HepG2 (cell line): ENCODE measurements around the gene HPCAL1. TPM values are rescaled to one million over a fixed set of nuclear protein-coding genes. Genes with fewer than 3 reads are reported as not detected.

Experiments
- CBX1 ChIP-seq: IDR thresholded peaks from one replicate; pipeline ENCODE4 v1.6.1; 2016; ENCODE audit warnings: antibody characterized with exemption, low read depth
- E2F2 ChIP-seq: sonication (generic); formaldehyde crosslinking; IDR thresholded peaks from 2 replicates; pipeline ENCODE4 v1.4.0; 2020; ENCODE audit warnings: missing genetic modification reagents, borderline replicate concordance
- ELF4 ChIP-seq: sonication (generic); formaldehyde crosslinking; IDR thresholded peaks from 2 replicates; pipeline ENCODE4 v1.5.0; 2020; ENCODE audit warnings: missing genetic modification reagents, mild to moderate bottlenecking, moderate library complexity, borderline replicate concordance
- HNF4A ChIP-seq: sonication (generic); formaldehyde crosslinking; IDR thresholded peaks from 2 replicates; pipeline ENCODE4 v1.4.0; 2020; ENCODE audit warnings: missing genetic modification reagents
- KDM5B ChIP-seq: sonication (generic); formaldehyde crosslinking; IDR thresholded peaks from 2 replicates; pipeline ENCODE4 v1.4.0; 2020; ENCODE audit warnings: missing genetic modification reagents, mild to moderate bottlenecking, borderline replicate concordance
- NFE2 ChIP-seq: sonication (generic); formaldehyde crosslinking; IDR thresholded peaks from 2 replicates; pipeline ENCODE4 v1.4.0; 2020; ENCODE audit warnings: missing genetic modification reagents
- SALL2 ChIP-seq: sonication (generic); formaldehyde crosslinking; IDR thresholded peaks from 2 replicates; pipeline ENCODE4 v1.8.1; 2023; ENCODE audit warnings: mild to moderate bottlenecking, missing genetic modification reagents, inconsistent platforms
- SMARCC2 ChIP-seq: fragments of 450-650 bp; IDR thresholded peaks from 2 replicates; pipeline ENCODE4 v1.6.1; 2017; ENCODE audit warnings: antibody characterized with exemption, mild to moderate bottlenecking
- SSRP1 ChIP-seq: IDR thresholded peaks from 2 replicates; pipeline ENCODE4 v1.6.1; 2016; ENCODE audit warnings: control low read depth
- ZHX2 ChIP-seq, 2 experiments: sonication (generic) in 1 of 2; formaldehyde crosslinking in 1 of 2; IDR thresholded peaks; 2 replicates each; pipeline versions ENCODE4 v1.6.1 to v1.9.0; 2014 to 2022; ENCODE audit warnings: antibody characterized with exemption in 1 of 2, borderline replicate concordance in 1 of 2, inconsistent platforms in 1 of 2, low read depth in 1 of 2, missing genetic modification reagents in 1 of 2
- ZNF121 ChIP-seq: sonication (generic); formaldehyde crosslinking; IDR thresholded peaks from 2 replicates; pipeline ENCODE4 v1.5.0; 2020; ENCODE audit warnings: mild to moderate bottlenecking, missing genetic modification reagents
- ZNF235 ChIP-seq: sonication (generic); formaldehyde crosslinking; IDR thresholded peaks from 2 replicates; pipeline ENCODE4 v1.8.1; 2023; ENCODE audit warnings: mild to moderate bottlenecking, missing genetic modification reagents, borderline replicate concordance
- ZNF260 ChIP-seq: sonication (generic); formaldehyde crosslinking; IDR thresholded peaks from 2 replicates; pipeline ENCODE4 v1.4.0; 2020; ENCODE audit warnings: missing genetic modification reagents, low read depth, mild to moderate bottlenecking, borderline replicate concordance
- ZNF292 ChIP-seq: sonication (generic); formaldehyde crosslinking; IDR thresholded peaks from 2 replicates; pipeline ENCODE4 v1.8.1; 2022; ENCODE audit warnings: mild to moderate bottlenecking, low read depth, missing genetic modification reagents, borderline replicate concordance
- ZNF546 ChIP-seq: sonication (generic); formaldehyde crosslinking; conservative IDR thresholded peaks from 2 replicates; pipeline ENCODE4 v1.8.1; 2023; ENCODE audit warnings: mild to moderate bottlenecking, missing genetic modification reagents
- ZNF557 ChIP-seq: sonication (generic); formaldehyde crosslinking; IDR thresholded peaks from 2 replicates; pipeline ENCODE4 v1.4.0; 2020; ENCODE audit warnings: missing genetic modification reagents
- ZNF839 ChIP-seq: sonication (generic); formaldehyde crosslinking; IDR thresholded peaks from 2 replicates; pipeline ENCODE4 v1.4.0; 2020; ENCODE audit warnings: missing genetic modification reagents, mild to moderate bottlenecking, borderline replicate concordance
- polyA plus RNA-seq, 8 experiments: library from polyadenylated mRNA; depleted of rRNA in 3 of 8; stranded (reverse) in 7 of 8; unstranded in 1 of 8; fragments of >200 nt; fragmentation: Illumina TruSeq in 4 of 8; extraction: Trizol in 4 of 8; gene quantifications; 2 replicates each; pipeline versions ENCODE4 v1.2.1 to v1.2.3, GENCODE V29; 2011 to 2016; ENCODE audit warnings: low read depth in 4 of 8, missing spikeins in 1 of 8, mixed read lengths in 1 of 8; ENCODE audit not compliant: insufficient read depth in 1 of 8
- total RNA-seq, 5 experiments: library from RNA; depleted of rRNA; stranded (reverse); fragments of >200 nt; fragmentation: Illumina TruSeq; extraction: Trizol; gene quantifications; 2 replicates each; pipeline ENCODE4 v1.2.3, GENCODE V29; 2016; ENCODE audit warnings: low read depth in 1 of 5

Gene HPCAL1
- total and polyA plus RNA-seq, 2 of the 13 experiments (the other 11 are each of a cell fraction or from before 2014, with no cell fraction given) = 29.5 to 29.9 TPM

- TF ChIP-seq ZHX2 (IDR thresholded peaks at IDR 0.05; ENCODE audit: low read depth) (no peak; the same call in 1 of the 2 replicates), ZHX2 (CRISPR knock-in tag; IDR thresholded peaks at IDR 0.05; ENCODE audit: borderline replicate concordance) (no peak), SMARCC2 (no peak), ZNF121 (peak; percentile 39; the same call in 1 of the 2 replicates), SSRP1 (CRISPR knock-in tag) (no peak), KDM5B (CRISPR knock-in tag) (peak; percentile 65), ZNF235 (CRISPR knock-in tag) (no peak), CBX1 (no peak), NFE2 (CRISPR knock-in tag) (0 out of 2 replicates have a peak, but pooled peaks have one; percentile 9), ZNF260 (CRISPR knock-in tag) (no peak), ZNF546 (CRISPR knock-in tag) (peak; percentile 52; the same call in 1 of the 2 replicates), HNF4A (CRISPR knock-in tag) (peak; percentile 80), SALL2 (CRISPR knock-in tag) (no peak), ZNF292 (peak; percentile 67; the same call in 1 of the 2 replicates), ZNF839 (CRISPR knock-in tag) (peak; percentile 24; the same call in 1 of the 2 replicates), E2F2 (CRISPR knock-in tag) (no peak), ELF4 (CRISPR knock-in tag) (peak; percentile 86; the same call in 1 of the 2 replicates), ZNF557 (CRISPR knock-in tag) (peak; percentile 83)
These were observed 24.5 kb upstream of the HPCAL1 start (continued) for GRCh38 chr2:10278029-10278762.
